ENCODE data around the gene AP2A1. TPM values are rescaled to one million over a fixed set of nuclear protein-coding genes. Genes with fewer than 3 reads are reported as not detected.
A peak's percentile ranks its signal among the peaks of the same experiment; 100 is the strongest.

AP2A1 gene
- total and polyA plus RNA-seq, 9 of the 15 experiments (the other 6 are each of a cell fraction or from before 2014, with no cell fraction given), result 0.55 to 150 (median 31.9) TPM

GRCh38 chr19:49807058-49807903 lies 40.5 kb downstream of the AP2A1 start:
- CTCF ChIA-PET (ENCODE audit: low intra/inter-chr PET ratio), result no interaction called here
- DNase-seq (ENCODE audit: extremely low read depth in 1 of 4, low spot score in 3 of 4), result no peak
- TF ChIP-seq SMARCE1 (IDR thresholded peaks at IDR 0.05), result no peak
- TF ChIP-seq, protein P1, sequence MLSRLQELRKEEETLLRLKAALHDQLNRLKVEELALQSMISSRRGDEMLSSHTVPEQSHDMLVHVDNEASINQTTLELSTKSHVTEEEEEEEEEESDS (CRISPR knock-in tag; IDR thresholded peaks at IDR 0.05), result no peak
- TF ChIP-seq ZNF239 (CRISPR knock-in tag; IDR thresholded peaks at IDR 0.05), result no peak
- no peak for TF ChIP-seq EHMT2 (IDR thresholded peaks at IDR 0.05)
- TF ChIP-seq ATF7 (IDR thresholded peaks at IDR 0.05), result peak; percentile 34; the same call in 1 of the 2 replicates
- TF ChIP-seq MEIS2 (IDR thresholded peaks at IDR 0.05; ENCODE audit: partially characterized antibody), result peak; percentile 54
- TF ChIP-seq, protein P2, sequence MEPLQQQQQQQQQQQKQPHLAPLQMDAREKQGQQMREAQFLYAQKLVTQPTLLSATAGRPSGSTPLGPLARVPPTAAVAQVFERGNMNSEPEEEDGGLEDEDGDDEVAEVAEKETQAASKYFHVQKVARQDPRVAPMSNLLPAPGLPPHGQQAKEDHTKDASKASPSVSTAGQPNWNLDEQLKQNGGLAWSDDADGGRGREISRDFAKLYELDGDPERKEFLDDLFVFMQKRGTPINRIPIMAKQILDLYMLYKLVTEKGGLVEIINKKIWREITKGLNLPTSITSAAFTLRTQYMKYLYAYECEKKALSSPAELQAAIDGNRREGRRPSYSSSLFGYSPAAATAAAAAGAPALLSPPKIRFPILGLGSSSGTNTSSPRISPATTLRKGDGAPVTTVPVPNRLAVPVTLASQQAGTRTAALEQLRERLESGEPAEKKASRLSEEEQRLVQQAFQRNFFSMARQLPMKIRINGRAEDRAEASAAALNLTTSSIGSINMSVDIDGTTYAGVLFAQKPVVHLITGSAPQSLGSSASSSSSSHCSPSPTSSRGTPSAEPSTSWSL (CRISPR knock-in tag; IDR thresholded peaks at IDR 0.05; ENCODE audit: borderline replicate concordance), result no peak
- TF ChIP-seq, protein P3, sequence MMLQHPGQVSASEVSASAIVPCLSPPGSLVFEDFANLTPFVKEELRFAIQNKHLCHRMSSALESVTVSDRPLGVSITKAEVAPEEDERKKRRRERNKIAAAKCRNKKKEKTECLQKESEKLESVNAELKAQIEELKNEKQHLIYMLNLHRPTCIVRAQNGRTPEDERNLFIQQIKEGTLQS (IDR thresholded peaks at IDR 0.05), result peak; percentile 23; the same call in 1 of the 2 replicates
- TF ChIP-seq, protein P3 (CRISPR knock-in tag; conservative IDR thresholded peaks at IDR 0.05), result no peak
- no peak for TF ChIP-seq SP1 (CRISPR knock-in tag; IDR thresholded peaks at IDR 0.05)
- no peak for TF ChIP-seq NBN (IDR thresholded peaks at IDR 0.05; ENCODE audit: low read depth)
- no peak for TF ChIP-seq ZNF699 (CRISPR knock-in tag; IDR thresholded peaks at IDR 0.05; ENCODE audit: insufficient replicate concordance)
- TF ChIP-seq PRPF4 (IDR thresholded peaks at IDR 0.05; ENCODE audit: insufficient read depth, low read depth, low read length, poor library complexity, severe bottlenecking), result no peak
- TF ChIP-seq ZNF398 (CRISPR knock-in tag; IDR thresholded peaks at IDR 0.05), result no peak
- 0 out of 2 replicates have a peak, but pooled peaks have one; percentile 51 for TF ChIP-seq POLR2G (IDR thresholded peaks at IDR 0.05; ENCODE audit: low read depth, low read length)
- no peak for TF ChIP-seq RFX5 (IDR thresholded peaks at IDR 0.05; ENCODE audit: low read depth, low read length)
- TF ChIP-seq SPI1 (IDR thresholded peaks at IDR 0.05; ENCODE audit: borderline replicate concordance, low read depth, low read length), result peak; percentile 94

More at GRCh38 chr19:49807058-49807903, 40.5 kb downstream of the AP2A1 start:
- FAIRE-seq, result no peak
- Histone ChIP-seq H3K9me1 (ENCODE audit: control insufficient read depth, insufficient read depth, low read length) (no peaks in the 10 kb centered on the region), H3K4me3 (no peak overlapping the region), H2AFZ (ENCODE audit: low read depth, low read length) (no peak overlapping the region), H3K27ac (ENCODE audit: extremely low read depth, low read depth, low read length) (peak overlapping the region; percentile 10; the same call in 1 of the 3 replicates), H4K20me1 (replicated peaks; ENCODE audit: control insufficient read depth, insufficient read depth, low read length) (peaks cover 5% of the 10 kb centered on the region), H3K4me2 (ENCODE audit: insufficient read depth, low read length) (no peak overlapping the region), H3K9me3 (replicated peaks; ENCODE audit: control insufficient read depth, insufficient read depth, low read depth, low read length) (no peaks in the 10 kb centered on the region), H3K36me3 (ENCODE audit: control insufficient read depth, insufficient read depth, low read length) (peaks cover 57% of the 10 kb centered on the region), H3K27me3 (ENCODE audit: control insufficient read depth in 2 of 2, insufficient read depth in 2 of 2, low read length in 2 of 2) (no peaks in the 10 kb centered on the region), H3K4me1 (replicated peaks in 1 of 2; ENCODE audit: control insufficient read depth in 2 of 2, insufficient read depth in 2 of 2, low read length in 2 of 2) (peaks cover 25 to 58% of the 10 kb centered on the region in 2 experiments), H3K9ac (ENCODE audit: insufficient read depth in 1 of 2, low read depth in 2 of 2, low read length in 2 of 2) (peak overlapping the region in 1 of 2 experiments; percentile 84; a peak in 2 of 4 replicates), H3K79me2 (ENCODE audit: control insufficient read depth, insufficient read depth, low read length) (no peaks in the 10 kb centered on the region)
- in situ Hi-C loops (cut with MboI) (no loop called here), intact Hi-C loops (cut with micrococcal nuclease) (loop anchor here (5.0 kb wide), 1 partner anchor 40 kb away; the partner anchor contains the start of gene AP2A1)
- POLR2A ChIA-PET, result interaction anchor here (0.6 to 1.2 kb wide), 3 partner anchors 21 to 131 kb away, joined by 3 read pairs; partner anchors contain the start of gene PTOV1
- WGBS (ENCODE audit: insufficient coverage, low coverage, missing lambda C conversion rate), result 75% methylated on average over 18 of the region's 18 CpGs
- no TSS peak for BruUV-seq (replicated peaks)
- no peak for ATAC-seq
